GM21529 (cell line): Measurements from ENCODE around the gene PTGES.

Source experiments
- ATAC-seq: cut with Tn5 transposase; IDR thresholded peaks from one replicate; pipeline ENCODE4 v1.9.1; 2021; ENCODE audit not compliant: unreplicated experiment

The PTGES gene

GRCh38 chr9:129746092-129746777 lies 6.6 kb downstream of the PTGES start:
- no peak for ATAC-seq

GRCh38 chr9:129745200-129745599 lies 7.6 kb downstream of the PTGES start:
- no peak for ATAC-seq

GRCh38 chr9:129740666-129741464 lies 12.0 kb downstream of the PTGES start:
- ATAC-seq = no peak

GRCh38 chr9:129740174-129740573 lies 12.7 kb downstream of the PTGES start:
- no peak for ATAC-seq

- no peak for ATAC-seq
Observed at GRCh38 chr9:129739432-129739831, 13.4 kb downstream of the PTGES start.

GRCh38 chr9:129737479-129738274 lies 15.2 kb downstream of the PTGES start:
- peak; percentile 75 for ATAC-seq

- ATAC-seq = no peak
Observed at GRCh38 chr9:129736334-129736733, 16.5 kb downstream of the PTGES start.

GRCh38 chr9:129735546-129735945 lies 17.3 kb downstream of the PTGES start:
- no peak for ATAC-seq

- ATAC-seq = no peak
Observed at GRCh38 chr9:129733632-129733953, 19.2 kb downstream of the PTGES start.

GRCh38 chr9:129732946-129733631 lies 19.8 kb downstream of the PTGES start:
- no peak for ATAC-seq

GRCh38 chr9:129732100-129732499 lies 20.7 kb downstream of the PTGES start:
- no peak for ATAC-seq

- no peak for ATAC-seq
Observed at GRCh38 chr9:129731477-129732085, 21.3 kb downstream of the PTGES start.

- no peak for ATAC-seq
Observed at GRCh38 chr9:129728744-129729143, 24.1 kb downstream of the PTGES start.

GRCh38 chr9:129726322-129727160 lies 26.3 kb downstream of the PTGES start:
- no peak for ATAC-seq

- no peak for ATAC-seq
Observed at GRCh38 chr9:129725795-129726251, 27.0 kb downstream of the PTGES start.

GRCh38 chr9:129724456-129725190 lies 28.2 kb downstream of the PTGES start:
- no peak for ATAC-seq

GRCh38 chr9:129722913-129723312 lies 29.9 kb downstream of the PTGES start:
- ATAC-seq = no peak

GRCh38 chr9:129720865-129721545 lies 31.8 kb downstream of the PTGES start:
- no peak for ATAC-seq
